Lung (tissue), 12 donors: ENCODE results near the gene TUSC7. TPM values are rescaled to one million over a fixed set of nuclear protein-coding genes. Genes with fewer than 3 reads are reported as not detected.

Source experiments
- ATAC-seq: fragments of 200-7000 bp; cut with Tn5 transposase; one replicate; pipeline ENCODE4 v1.9.1; 2020; ENCODE audit warnings: moderate number of reproducible peaks; ENCODE audit not compliant: insufficient read depth, low FRiP score
- DNase-seq, 3 donors: peaks; one replicate each; pipeline ENCODE4 v3.0.0-alpha.2; 2013 to 2017
- H3K27ac ChIP-seq, 2 donors: one replicate each; pipeline ENCODE4 v1.5.1; 2013; ENCODE audit warnings: mild to moderate bottlenecking in 2 of 2, moderate library complexity in 2 of 2, control low read depth in 1 of 2, inconsistent platforms in 1 of 2, low read depth in 1 of 2, low read length in 1 of 2
- H3K27me3 ChIP-seq, 3 donors: one replicate each; pipeline ENCODE4 v1.5.1; 2013; ENCODE audit warnings: low read length in 2 of 3; ENCODE audit not compliant: control insufficient read depth in 3 of 3, insufficient read depth in 3 of 3
- H3K36me3 ChIP-seq, 4 donors: one replicate each; pipeline ENCODE4 v1.5.1; 2013; ENCODE audit warnings: low read length in 4 of 4, mild to moderate bottlenecking in 1 of 4, moderate library complexity in 1 of 4; ENCODE audit not compliant: control insufficient read depth in 4 of 4, insufficient read depth in 4 of 4
- H3K4me1 ChIP-seq, 5 donors: one replicate each; pipeline ENCODE4 v1.5.1; 2013; ENCODE audit warnings: low read length in 5 of 5, mild to moderate bottlenecking in 2 of 5, moderate library complexity in 1 of 5; ENCODE audit not compliant: control insufficient read depth in 5 of 5, insufficient read depth in 5 of 5
- H3K4me3 ChIP-seq: one replicate; pipeline ENCODE4 v1.5.1; 2013; ENCODE audit warnings: mild to moderate bottlenecking, control low read depth, moderate library complexity
- H3K9ac ChIP-seq, 2 donors: one replicate each; pipeline ENCODE4 v1.5.1; 2013; ENCODE audit warnings: low read length in 2 of 2, control low read depth in 1 of 2; ENCODE audit not compliant: insufficient read depth in 1 of 2
- H3K9me3 ChIP-seq, 4 donors: one replicate each; pipeline ENCODE4 v1.5.1; 2013; ENCODE audit warnings: low read length in 3 of 4, mild to moderate bottlenecking in 1 of 4, moderate library complexity in 1 of 4; ENCODE audit not compliant: control insufficient read depth in 4 of 4, insufficient read depth in 3 of 4
- WGBS, 2 donors: extraction: QIAGEN DNeasy Blood & Tissue Kit; methylation state at CpG; one replicate each; pipeline ENCODE4 v1.1.7; 2013; 5-methylcytosine and 5-hydroxymethylcytosine counted together
- polyA plus RNA-seq, 2 donors: library from polyadenylated mRNA; stranded (reverse); fragments of 200-250 nt; gene quantifications; one replicate each; pipeline ENCODE4 v1.2.1, GENCODE V29; 2013
- total RNA-seq, 2 donors: library from RNA; depleted of rRNA in 1 of 2; stranded (reverse); fragments of >200 nt in 1 of 2; gene quantifications; one replicate each; pipeline ENCODE4 v1.2.1, GENCODE V29; 2014 to 2021
- TF ChIP-seq, protein P1 (sequence below): IDR thresholded peaks from 2 replicates; pipeline ENCODE4 v1.5.1; 2012; ENCODE audit warnings: mild to moderate bottlenecking; ENCODE audit errors: control extremely low read depth, extremely low read depth
- donor health status: control.
- donor health status: control.
- donor health status: Bipolar disorder and iron deficiency.
- donor health status: healthy.
- donor health status: DM: yes; HTN: yes; CAD: no.

TUSC7 gene
- total and polyA plus RNA-seq, 4 donors = not detected

DNA sequence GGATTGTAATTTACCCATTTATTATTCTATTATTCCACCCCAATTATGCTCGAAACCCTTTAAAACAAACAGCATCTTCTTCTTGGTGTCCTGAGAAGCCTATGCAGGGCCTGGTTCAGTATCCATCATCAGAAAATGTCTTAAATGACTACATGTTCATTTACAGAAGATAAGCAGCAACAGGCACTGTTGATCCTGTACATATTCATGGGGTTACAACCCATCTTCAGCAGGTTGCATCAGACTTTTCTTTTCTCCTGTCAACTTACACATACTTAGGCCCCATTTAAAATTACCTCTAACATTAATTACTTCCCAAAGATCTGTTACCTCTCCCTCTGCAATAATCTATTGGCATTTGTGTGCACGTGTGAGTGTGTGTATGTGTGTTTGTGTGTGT lies 18.9 kb downstream of the TUSC7 start:
- DNase-seq (no peak), ATAC-seq (no peak)
- Histone ChIP-seq H3K27me3 (no peaks in the 10 kb centered on the region), H3K27ac (no peak overlapping the region), H3K9ac (no peak overlapping the region), H3K9me3 (no peaks in the 10 kb centered on the region), H3K36me3 (no peaks in the 10 kb centered on the region), H3K4me3 (no peak overlapping the region), H3K4me1 (no peaks in the 10 kb centered on the region)
- TF ChIP-seq, protein P1, sequence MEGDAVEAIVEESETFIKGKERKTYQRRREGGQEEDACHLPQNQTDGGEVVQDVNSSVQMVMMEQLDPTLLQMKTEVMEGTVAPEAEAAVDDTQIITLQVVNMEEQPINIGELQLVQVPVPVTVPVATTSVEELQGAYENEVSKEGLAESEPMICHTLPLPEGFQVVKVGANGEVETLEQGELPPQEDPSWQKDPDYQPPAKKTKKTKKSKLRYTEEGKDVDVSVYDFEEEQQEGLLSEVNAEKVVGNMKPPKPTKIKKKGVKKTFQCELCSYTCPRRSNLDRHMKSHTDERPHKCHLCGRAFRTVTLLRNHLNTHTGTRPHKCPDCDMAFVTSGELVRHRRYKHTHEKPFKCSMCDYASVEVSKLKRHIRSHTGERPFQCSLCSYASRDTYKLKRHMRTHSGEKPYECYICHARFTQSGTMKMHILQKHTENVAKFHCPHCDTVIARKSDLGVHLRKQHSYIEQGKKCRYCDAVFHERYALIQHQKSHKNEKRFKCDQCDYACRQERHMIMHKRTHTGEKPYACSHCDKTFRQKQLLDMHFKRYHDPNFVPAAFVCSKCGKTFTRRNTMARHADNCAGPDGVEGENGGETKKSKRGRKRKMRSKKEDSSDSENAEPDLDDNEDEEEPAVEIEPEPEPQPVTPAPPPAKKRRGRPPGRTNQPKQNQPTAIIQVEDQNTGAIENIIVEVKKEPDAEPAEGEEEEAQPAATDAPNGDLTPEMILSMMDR = no peak
- 76 to 79% methylated on average over 2 of the region's 2 CpGs for WGBS, 2 donors

DNA sequence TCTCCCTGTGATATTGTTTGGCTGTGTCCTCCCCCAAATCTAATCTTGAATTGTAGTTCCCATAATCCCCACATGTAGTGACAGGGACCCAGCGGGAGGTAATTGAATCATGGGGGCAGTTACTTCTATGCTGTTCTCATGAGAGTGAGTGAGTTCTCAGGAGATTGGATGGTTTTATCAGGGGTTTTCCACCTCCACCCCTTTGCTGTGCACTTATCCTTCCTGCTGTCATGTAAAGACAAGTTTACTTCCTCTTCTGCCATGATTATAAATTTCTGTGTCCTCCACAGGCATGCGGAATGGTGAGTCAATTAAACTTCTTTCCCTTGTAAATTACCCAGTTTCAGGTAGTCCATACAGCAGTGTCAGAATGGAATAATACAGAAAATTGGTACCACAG lies 24.7 kb downstream of the TUSC7 start:
- Histone ChIP-seq H3K4me1 (no peaks in the 10 kb centered on the region), H3K9me3 (peaks cover 0 to 2% (median 0%) of the 10 kb centered on the region in 4 donors), H3K27me3 (no peaks in the 10 kb centered on the region), H3K36me3 (no peaks in the 10 kb centered on the region), H3K4me3 (no peak overlapping the region), H3K27ac (no peak overlapping the region), H3K9ac (no peak overlapping the region)
- no peak for ATAC-seq
- TF ChIP-seq, protein P1 = no peak
- 82 to 93% methylated on average over 2 of the region's 2 CpGs for WGBS, 2 donors
- DNase-seq = no peak

DNA sequence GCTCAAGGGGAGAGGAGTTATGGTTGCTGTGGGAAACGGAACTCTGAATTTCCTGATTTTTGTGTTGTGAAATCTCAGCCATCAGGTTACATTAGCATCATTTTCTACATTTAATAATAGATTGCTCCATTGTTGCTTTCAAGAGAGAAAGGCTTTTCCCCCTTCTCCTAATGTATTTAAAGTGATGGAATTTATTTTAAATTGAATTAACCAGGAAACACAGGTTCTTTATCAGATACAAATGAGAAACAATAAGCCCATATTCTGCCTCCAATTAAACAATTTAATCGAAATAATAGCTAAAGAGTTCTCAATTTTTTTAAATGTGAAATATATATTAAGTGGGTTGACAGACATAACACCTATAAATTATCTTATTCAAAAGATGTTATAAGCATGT lies 30.1 kb downstream of the TUSC7 start:
- no peaks in the 10 kb centered on the region for H3K4me1 ChIP-seq
- DNase-seq = no peak
- no peaks in the 10 kb centered on the region for H3K36me3 ChIP-seq
- 43 to 45% methylated on average over 2 of the region's 2 CpGs for whole genome bisulfite sequencing, 2 donors
- peaks cover 0 to 2% (median 0%) of the 10 kb centered on the region in 3 donors for H3K27me3 ChIP-seq
- ATAC-seq = no peak
- no peak overlapping the region for H3K4me3 ChIP-seq
- peaks cover 0 to 2% (median 0%) of the 10 kb centered on the region in 4 donors for H3K9me3 ChIP-seq
- no peak overlapping the region for H3K27ac ChIP-seq
- H3K9ac ChIP-seq = no peak overlapping the region
- TF ChIP-seq, protein P1 = no peak

DNA sequence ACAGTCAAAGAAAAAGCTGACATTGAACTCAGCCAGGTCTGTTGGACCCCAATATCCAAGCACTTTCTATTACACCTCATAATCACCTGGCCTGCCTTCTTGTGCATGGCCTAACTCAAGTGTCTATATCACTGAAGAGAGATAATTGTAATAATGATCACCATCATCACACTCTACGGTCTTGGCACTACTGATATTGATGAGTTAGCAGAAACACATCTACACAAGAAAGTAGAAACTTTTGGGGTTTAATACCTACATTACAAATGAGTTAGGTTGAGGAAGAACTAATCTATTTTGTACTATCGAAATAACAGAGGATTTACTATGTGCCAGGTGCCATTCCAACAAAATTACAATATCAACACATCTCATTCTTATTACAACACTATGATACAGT lies 30.7 kb downstream of the TUSC7 start:
- Histone ChIP-seq H3K4me3 (no peak overlapping the region), H3K36me3 (no peaks in the 10 kb centered on the region), H3K9me3 (peaks cover 0 to 2% (median 0%) of the 10 kb centered on the region in 4 donors), H3K27me3 (peaks cover 0 to 2% (median 0%) of the 10 kb centered on the region in 3 donors), H3K4me1 (no peaks in the 10 kb centered on the region), H3K9ac (no peak overlapping the region), H3K27ac (no peak overlapping the region)
- ATAC-seq = no peak
- TF ChIP-seq, protein P1 = no peak
- WGBS, 2 donors = 77 to 86% methylated on average over 2 of the region's 2 CpGs
- DNase-seq = no peak
